SIG-M5 treated with dmso at 0.1 percent for 504 hours (cell line): ENCODE results near the gene IFT20.
"Not testable (repeated sequence)": the region's sequence is repeated elsewhere in the genome, so short reads cannot be mapped to it uniquely, and the experiment has no call there.

Source experiments
- DNase-seq: peaks from one replicate; lab custom pipeline; 2025; ENCODE audit not compliant: unreplicated experiment; lab: John Stamatoyannopoulos, UW

Gene IFT20

GRCh38 chr17:28317099-28317965, 17.9 kb downstream of the IFT20 start:
- DNase-seq, result no peak

GRCh38 chr17:28315846-28316705, 19.2 kb downstream of the IFT20 start:
- no peak for DNase-seq

GRCh38 chr17:28313841-28314240, 21.4 kb downstream of the IFT20 start:
- no peak for DNase-seq

- no peak for DNase-seq
Observed at GRCh38 chr17:28306954-28307401, 28.3 kb downstream of the IFT20 start.

- DNase-seq, result no peak
Observed at GRCh38 chr17:28298449-28298848, 36.8 kb downstream of the IFT20 start.

- no peak for DNase-seq
Observed at GRCh38 chr17:28295677-28296578, 39.3 kb downstream of the IFT20 start.

- DNase-seq, result peak; percentile 74
Observed at GRCh38 chr17:28293994-28294393, 41.3 kb downstream of the IFT20 start.

GRCh38 chr17:28292878-28293277, 42.4 kb downstream of the IFT20 start:
- not testable (repeated sequence) for DNase-seq

GRCh38 chr17:28291780-28292330, 43.4 kb downstream of the IFT20 start:
- DNase-seq, result peak; percentile 34

- no peak for DNase-seq
Observed at GRCh38 chr17:28290703-28291102, 44.6 kb downstream of the IFT20 start.

GRCh38 chr17:28285965-28286364, 49.3 kb downstream of the IFT20 start:
- DNase-seq, result no peak

- no peak for DNase-seq
Observed at GRCh38 chr17:28282596-28282995, 52.7 kb downstream of the IFT20 start.

GRCh38 chr17:28280826-28281225, 54.4 kb downstream of the IFT20 start:
- DNase-seq, result no peak

- no peak for DNase-seq
Observed at GRCh38 chr17:28279411-28279810, 55.9 kb downstream of the IFT20 start.
